Naive thymus-derived CD8-positive, alpha-beta T cell (primary cell): ENCODE results near the gene CRB1. TPM values are rescaled to one million over a fixed set of nuclear protein-coding genes. Genes with fewer than 3 reads are reported as not detected.
A peak's percentile ranks its signal among the peaks of the same experiment; 100 is the strongest.
"Not testable (repeated sequence)": the region's sequence is repeated elsewhere in the genome, so short reads cannot be mapped to it uniquely, and the experiment has no call there.

ENCODE experiments used
- ATAC-seq, 2 donors: fragments of 150-1000 bp; cut with Tn5 transposase in 1 of 2; sonication (Bioruptor Pico), chemical (Tn5 transposase) in 1 of 2; 1 replicate in 1 of 2; 2 replicates in 1 of 2; pipeline ENCODE4 v1.10.0; 2021; ENCODE audit warnings: mild to moderate bottlenecking in 2 of 2, moderate library complexity in 2 of 2
- POLR2A ChIA-PET: fragments of 350-600 bp; sonication (Branson Sonifier 250); formaldehyde crosslinking; loops from one replicate; lab custom pipeline; 2021; ENCODE audit warnings: antibody characterized with exemption; lab: Charles Lee
- DNase-seq, 10 donors: peaks; one replicate each; pipeline versions ENCODE4 v3.0.0 to v3.0.0-alpha.2; 2020 to 2022
- H3K27ac Mint-ChIP-seq, 10 donors: one replicate each; pipeline ENCODE4 v1.8.0; 2020 to 2022; ENCODE audit warnings: mild to moderate bottlenecking in 10 of 10, mixed read lengths in 10 of 10, moderate library complexity in 4 of 10, inconsistent platforms in 1 of 10
- H3K27me3 Mint-ChIP-seq, 5 donors: one replicate each; pipeline ENCODE4 v1.8.0; 2021 to 2022; ENCODE audit warnings: mixed read lengths in 5 of 5
- H3K36me3 Mint-ChIP-seq, 3 donors: one replicate each; pipeline ENCODE4 v1.8.0; 2020 to 2022; ENCODE audit warnings: mixed read lengths in 3 of 3, mild to moderate bottlenecking in 2 of 3, inconsistent platforms in 1 of 3
- H3K4me1 Mint-ChIP-seq, 4 donors: one replicate each; pipeline ENCODE4 v1.8.0; 2021 to 2022; ENCODE audit warnings: mixed read lengths in 4 of 4
- H3K4me3 Mint-ChIP-seq, 10 donors: one replicate each; pipeline ENCODE4 v1.8.0; 2020 to 2022; ENCODE audit warnings: mild to moderate bottlenecking in 10 of 10, mixed read lengths in 10 of 10, moderate library complexity in 6 of 10, inconsistent platforms in 1 of 10
- H3K9me3 Mint-ChIP-seq, 9 donors: one replicate each; pipeline ENCODE4 v1.8.0; 2020 to 2022; ENCODE audit warnings: mixed read lengths in 9 of 9, mild to moderate bottlenecking in 3 of 9, inconsistent platforms in 1 of 9, moderate library complexity in 1 of 9
- polyA plus RNA-seq, 3 donors: library from polyadenylated mRNA; unstranded; fragments of 300-500 nt; fragmentation: Illumina TruSeq; gene quantifications; one replicate each; pipeline ENCODE4 v1.2.3, GENCODE V29; 2021
- total RNA-seq, 8 experiments: library from RNA in 2 of 8; stranded (reverse) in 2 of 8; gene quantifications; one replicate each; pipeline ENCODE4 v1.2.3 and lab custom pipeline; 2021 to 2026

CRB1 gene
- total and polyA plus RNA-seq, 5 experiments from 2014 or later, result 0.20 to 0.69 (median 0.48) TPM; not detected in 1

- H3K4me3 Mint-ChIP-seq, result no peak overlapping the region
- peak overlapping the region in 2 of 10 donors; percentile 7 to 75 for H3K27ac Mint-ChIP-seq
- POLR2A ChIA-PET, result no interaction called here
- no peaks in the 10 kb centered on the region for H3K36me3 Mint-ChIP-seq
- ATAC-seq (no peak), DNase-seq (no peak)
- no peaks in the 10 kb centered on the region for H3K9me3 Mint-ChIP-seq
- H3K4me1 Mint-ChIP-seq, result peaks cover 14 to 30% (median 27%) of the 10 kb centered on the region in 4 donors
- no peaks in the 10 kb centered on the region for H3K27me3 Mint-ChIP-seq
Measured at GRCh38 chr1:197394831-197395608, 127.0 kb downstream of the CRB1 start.

- H3K4me1 Mint-ChIP-seq, result peaks cover 0 to 9% (median 4%) of the 10 kb centered on the region in 4 donors
- POLR2A ChIA-PET, result no interaction called here
- no peaks in the 10 kb centered on the region for H3K9me3 Mint-ChIP-seq
- H3K4me3 Mint-ChIP-seq, result no peak overlapping the region
- H3K27ac Mint-ChIP-seq, result no peak overlapping the region
- peaks cover 0 to 2% (median 0%) of the 10 kb centered on the region in 5 donors for H3K27me3 Mint-ChIP-seq
- no peak for ATAC-seq
- no peak for DNase-seq
- peaks cover 0 to 3% (median 0%) of the 10 kb centered on the region in 3 donors for H3K36me3 Mint-ChIP-seq
Measured at GRCh38 chr1:197397895-197398294, 129.8 kb downstream of the CRB1 start.

DNA sequence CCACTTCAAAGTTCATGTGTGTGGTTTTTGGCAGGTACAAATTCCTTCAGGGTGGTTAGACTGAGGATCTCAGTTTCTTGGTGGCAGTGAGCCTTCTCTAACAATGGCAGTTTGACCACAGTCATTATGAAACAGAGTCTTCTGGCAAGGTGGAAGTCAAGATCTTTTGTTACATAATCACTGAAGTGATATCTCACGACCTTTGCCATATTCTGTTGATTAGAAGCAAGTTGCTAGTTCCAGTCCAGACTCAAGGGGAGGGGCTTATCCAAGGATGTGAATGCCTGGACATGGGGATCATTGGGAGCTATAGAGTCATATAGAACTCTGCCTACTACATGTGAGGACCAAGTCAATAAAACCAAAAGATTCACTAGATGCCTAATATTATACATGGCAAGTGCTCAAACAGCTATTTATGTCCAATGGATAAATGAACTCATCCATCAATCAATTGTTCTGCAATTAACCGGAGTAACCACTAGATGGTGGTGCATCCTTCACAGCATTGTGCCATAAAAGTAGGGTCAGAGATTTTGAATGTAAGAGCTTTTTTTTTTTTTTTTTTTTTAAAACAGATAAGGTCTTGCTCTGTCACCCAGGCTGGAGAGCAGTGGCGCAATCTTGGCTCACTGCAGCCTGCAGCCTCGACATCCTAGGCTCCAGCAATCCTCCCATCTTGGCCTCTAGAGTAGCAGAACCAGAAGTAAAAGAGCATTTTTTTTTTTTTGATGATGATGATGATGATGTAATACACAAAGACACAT is 131.9 kb downstream of the CRB1 start:
- Mint-ChIP-seq H3K4me1 (peaks cover 0 to 5% (median 2%) of the 10 kb centered on the region in 4 donors), H3K27me3 (peaks cover 0 to 5% (median 2%) of the 10 kb centered on the region in 5 donors), H3K4me3 (no peak overlapping the region), H3K27ac (no peak overlapping the region), H3K36me3 (peaks cover 0 to 4% (median 0%) of the 10 kb centered on the region in 3 donors), H3K9me3 (no peaks in the 10 kb centered on the region)
- POLR2A ChIA-PET, result interaction anchor here (0.6 to 0.7 kb wide), 3 partner anchors 43 to 1692 kb away, joined by 3 to 5 read pairs (median 3); no protein-coding TSS in a partner anchor
- DNase-seq, result peak in 5 of 10 donors; percentile 8 to 50 (median 24)
- ATAC-seq, result peak; percentile 58 to 60

DNA sequence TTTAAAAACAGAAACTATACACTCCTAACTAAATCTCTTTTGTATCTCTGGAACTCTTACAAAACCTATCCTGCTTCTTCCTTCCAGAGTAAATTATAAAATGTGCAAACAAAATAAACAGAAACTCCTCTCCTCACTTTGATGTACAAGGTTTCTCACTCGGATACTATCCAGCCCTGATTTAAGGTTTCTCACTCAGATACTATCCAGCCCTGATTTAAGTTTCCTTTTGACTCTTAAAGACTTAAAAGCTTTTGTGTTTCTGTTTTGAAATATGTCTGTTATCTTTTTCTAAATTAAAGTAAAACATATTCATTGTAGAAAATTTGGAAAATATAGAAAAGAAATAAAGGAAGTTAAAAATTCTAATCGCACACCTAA is 132.5 kb downstream of the CRB1 start:
- no peak overlapping the region for H3K4me3 Mint-ChIP-seq
- H3K9me3 Mint-ChIP-seq, result no peaks in the 10 kb centered on the region
- POLR2A ChIA-PET, result interaction anchor here (0.7 kb wide), 1 partner anchor 72 kb away, joined by 3 read pairs; no protein-coding TSS in a partner anchor
- H3K27ac Mint-ChIP-seq, result no peak overlapping the region
- DNase-seq (no peak), ATAC-seq (no peak)
- H3K27me3 Mint-ChIP-seq, result peaks cover 0 to 5% (median 2%) of the 10 kb centered on the region in 5 donors
- H3K36me3 Mint-ChIP-seq, result peaks cover 0 to 4% (median 0%) of the 10 kb centered on the region in 3 donors
- H3K4me1 Mint-ChIP-seq, result peaks cover 0 to 5% (median 2%) of the 10 kb centered on the region in 4 donors

DNA sequence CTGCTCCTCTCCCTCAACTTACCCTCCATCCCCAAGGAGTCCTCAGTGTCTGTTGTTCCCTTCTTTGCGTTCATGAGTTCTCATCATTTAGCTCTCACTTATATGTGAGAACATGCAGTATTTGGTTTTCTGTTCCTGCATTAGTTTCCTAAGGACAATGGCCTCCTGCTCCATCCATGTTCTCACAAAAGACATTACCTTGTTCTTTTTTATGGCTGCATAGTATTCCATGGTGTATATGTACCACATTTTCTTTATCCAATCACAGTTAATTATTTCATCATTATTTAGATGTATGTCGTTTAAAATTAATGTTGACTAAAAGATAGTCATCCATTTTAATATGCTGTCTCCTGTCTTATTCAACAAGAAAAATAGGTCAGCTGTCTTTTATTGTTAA is 134.1 kb downstream of the CRB1 start:
- Mint-ChIP-seq H3K9me3 (no peaks in the 10 kb centered on the region), H3K27ac (no peak overlapping the region), H3K27me3 (peaks cover 0 to 5% (median 2%) of the 10 kb centered on the region in 5 donors), H3K4me1 (peaks cover 0 to 5% (median 2%) of the 10 kb centered on the region in 4 donors), H3K36me3 (peaks cover 0 to 4% (median 0%) of the 10 kb centered on the region in 3 donors), H3K4me3 (no peak overlapping the region)
- ATAC-seq (no peak), DNase-seq (no peak)
- POLR2A ChIA-PET, result no interaction called here

DNA sequence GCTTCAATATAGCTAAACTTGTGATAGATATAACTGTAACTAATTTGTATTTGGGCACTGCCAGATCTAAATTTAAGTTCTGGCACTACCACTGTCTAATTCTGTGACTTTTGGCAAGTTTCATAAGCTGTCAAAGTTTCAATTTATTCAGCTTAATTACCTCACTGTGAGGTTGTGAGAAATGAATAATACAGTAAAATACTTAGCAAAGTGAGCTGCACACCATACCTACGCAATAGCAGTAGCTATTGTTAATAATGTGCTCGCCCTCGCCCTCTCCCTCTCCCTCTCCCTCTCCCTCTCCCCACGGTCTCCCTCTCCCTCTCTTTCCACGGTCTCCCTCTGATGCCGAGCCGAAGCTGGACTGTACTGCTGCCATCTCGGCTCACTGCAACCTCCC is 136.7 kb downstream of the CRB1 start:
- H3K4me1 Mint-ChIP-seq, H3K36me3 Mint-ChIP-seq, H3K9me3 Mint-ChIP-seq, H3K4me3 Mint-ChIP-seq, H3K27me3 Mint-ChIP-seq, POLR2A ChIA-PET, ATAC-seq, H3K27ac Mint-ChIP-seq, DNase-seq: not testable (repeated sequence)

- H3K27ac Mint-ChIP-seq, POLR2A ChIA-PET, H3K4me3 Mint-ChIP-seq, H3K9me3 Mint-ChIP-seq, DNase-seq, H3K36me3 Mint-ChIP-seq, ATAC-seq, H3K4me1 Mint-ChIP-seq, H3K27me3 Mint-ChIP-seq: not testable (repeated sequence)
Measured at GRCh38 chr1:197405614-197406013, 137.6 kb downstream of the CRB1 start.

- DNase-seq, result no peak
- Mint-ChIP-seq H3K4me3 (no peak overlapping the region), H3K36me3 (no peaks in the 10 kb centered on the region)
Measured at GRCh38 chr1:197413564-197413963, 145.5 kb downstream of the CRB1 start.

GRCh38 chr1:197415221-197415620 is 147.2 kb downstream of the CRB1 start:
- no peaks in the 10 kb centered on the region for H3K4me1 Mint-ChIP-seq
- H3K36me3 Mint-ChIP-seq, result no peaks in the 10 kb centered on the region
- H3K9me3 Mint-ChIP-seq, result no peaks in the 10 kb centered on the region
- no peak overlapping the region for H3K4me3 Mint-ChIP-seq
- POLR2A ChIA-PET, result no interaction called here
- ATAC-seq (no peak), DNase-seq (no peak)
- peaks cover 1 to 8% (median 3%) of the 10 kb centered on the region in 5 donors for H3K27me3 Mint-ChIP-seq
- no peak overlapping the region for H3K27ac Mint-ChIP-seq

More at GRCh38 chr1:197413564-197413963, 145.5 kb downstream of the CRB1 start:
- Mint-ChIP-seq H3K27ac (no peak overlapping the region), H3K9me3 (peaks cover 0 to 2% (median 0%) of the 10 kb centered on the region in 9 donors), H3K4me1 (peaks cover 0 to 2% (median 0%) of the 10 kb centered on the region in 4 donors), H3K27me3 (peaks cover 2 to 8% (median 3%) of the 10 kb centered on the region in 5 donors)
- ATAC-seq, result no peak
- POLR2A ChIA-PET, result no interaction called here

DNA sequence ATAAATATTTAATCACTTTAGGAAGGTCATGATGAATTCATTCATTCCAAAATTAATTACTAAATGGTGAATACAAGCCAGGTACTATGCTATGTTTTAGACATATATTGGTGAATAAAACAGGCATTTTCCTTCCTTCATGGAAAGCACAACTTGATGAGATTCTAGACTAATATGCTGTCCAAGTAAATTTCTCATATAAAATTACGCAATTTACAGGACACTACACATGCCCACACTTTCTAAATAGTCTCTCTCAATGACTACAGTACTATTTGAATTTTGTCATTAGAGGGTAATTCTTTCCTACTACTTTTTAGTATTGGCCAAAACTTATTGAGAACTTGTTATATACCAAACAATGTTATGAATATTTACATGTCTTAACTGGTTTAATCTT is 150.6 kb downstream of the CRB1 start:
- ATAC-seq, result no peak
- Mint-ChIP-seq H3K27me3 (peaks cover 0 to 8% (median 3%) of the 10 kb centered on the region in 5 donors), H3K36me3 (no peaks in the 10 kb centered on the region), H3K27ac (no peak overlapping the region), H3K9me3 (no peaks in the 10 kb centered on the region), H3K4me3 (no peak overlapping the region), H3K4me1 (no peaks in the 10 kb centered on the region)
- no peak for DNase-seq
- POLR2A ChIA-PET, result no interaction called here

DNA sequence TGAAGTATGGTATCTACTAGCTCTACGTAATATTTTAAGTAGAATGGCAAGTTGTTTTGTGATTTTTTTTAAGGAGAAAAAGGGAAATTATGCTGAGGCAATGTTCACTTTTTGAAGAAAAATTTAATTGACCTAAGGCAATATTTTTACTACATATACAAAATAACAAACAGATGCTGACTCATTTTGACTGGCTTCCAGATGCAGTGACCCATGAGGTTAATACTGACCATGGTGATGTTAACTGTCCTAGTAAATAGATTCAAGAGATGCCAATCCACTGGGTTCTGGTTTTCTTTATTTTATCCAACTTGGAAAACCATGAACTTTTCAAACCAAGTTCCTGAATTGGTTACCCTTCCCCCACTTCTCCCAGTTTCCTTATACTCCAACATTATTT is 154.9 kb downstream of the CRB1 start:
- Mint-ChIP-seq H3K4me1 (no peaks in the 10 kb centered on the region), H3K27ac (no peak overlapping the region), H3K27me3 (peaks cover 0 to 1% (median 0%) of the 10 kb centered on the region in 5 donors), H3K36me3 (no peaks in the 10 kb centered on the region), H3K4me3 (no peak overlapping the region), H3K9me3 (no peaks in the 10 kb centered on the region)
- no peak for ATAC-seq
- POLR2A ChIA-PET, result no interaction called here
- DNase-seq, result no peak

DNA sequence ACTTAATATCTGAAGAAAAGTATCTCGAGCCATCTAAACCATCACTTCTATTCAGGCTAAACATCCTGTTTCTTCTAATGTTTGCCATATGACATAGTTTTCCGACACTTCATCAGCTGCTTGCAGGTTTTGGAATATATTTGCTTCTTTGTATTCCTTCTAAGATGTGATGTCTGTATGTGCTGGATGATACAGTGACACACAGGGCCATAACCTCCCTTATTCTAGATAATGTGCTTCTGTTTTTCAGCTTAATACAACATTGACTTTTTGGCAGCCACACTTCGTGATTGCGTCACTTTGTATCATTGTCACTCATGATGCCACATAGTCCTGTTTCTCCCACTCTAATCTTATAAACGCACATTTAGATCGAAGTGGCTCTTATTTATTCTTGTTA is 156.3 kb downstream of the CRB1 start:
- H3K27me3 Mint-ChIP-seq, result peaks cover 0 to 1% (median 0%) of the 10 kb centered on the region in 5 donors
- H3K4me3 Mint-ChIP-seq, result no peak overlapping the region
- DNase-seq (no peak), ATAC-seq (no peak)
- H3K4me1 Mint-ChIP-seq, result no peaks in the 10 kb centered on the region
- no peaks in the 10 kb centered on the region for H3K9me3 Mint-ChIP-seq
- no peak overlapping the region for H3K27ac Mint-ChIP-seq
- POLR2A ChIA-PET, result no interaction called here
- H3K36me3 Mint-ChIP-seq, result no peaks in the 10 kb centered on the region

GRCh38 chr1:197429372-197429771 is 161.3 kb downstream of the CRB1 start:
- DNase-seq, result no peak
- H3K27ac Mint-ChIP-seq, result no peak overlapping the region
- POLR2A ChIA-PET, result no interaction called here
- H3K4me1 Mint-ChIP-seq, result no peaks in the 10 kb centered on the region
- H3K27me3 Mint-ChIP-seq, result peaks cover 0 to 1% (median 0%) of the 10 kb centered on the region in 5 donors
- no peaks in the 10 kb centered on the region for H3K36me3 Mint-ChIP-seq
- no peak for ATAC-seq
- no peak overlapping the region for H3K4me3 Mint-ChIP-seq
- H3K9me3 Mint-ChIP-seq, result no peaks in the 10 kb centered on the region
